ENCODE data around the gene PLEKHG7. TPM values are rescaled to one million over a fixed set of nuclear protein-coding genes. Genes with fewer than 3 reads are reported as not detected.

PLEKHG7 gene
- total and polyA plus RNA-seq, 4 donors: 0.08 to 0.28 (median 0.13) TPM

DNA sequence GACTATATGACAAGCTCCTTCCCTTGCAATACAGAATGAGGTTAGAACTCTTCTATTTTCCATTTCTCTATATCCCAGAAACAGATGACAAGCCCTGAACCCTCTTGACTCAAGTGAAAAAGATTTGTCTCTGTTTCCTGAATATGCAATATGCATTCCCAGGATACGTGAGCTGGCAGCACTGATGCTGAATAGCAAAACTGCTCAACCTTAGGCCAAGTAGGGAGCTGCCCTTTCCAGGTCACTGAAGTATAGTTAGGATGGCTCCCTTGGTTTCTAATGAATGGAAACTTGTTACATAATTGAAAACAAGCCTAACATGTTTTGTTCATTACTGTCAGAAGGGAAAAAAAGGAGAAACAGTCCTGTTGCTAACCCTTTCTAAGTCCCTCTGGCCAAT is 47.9 kb upstream of the PLEKHG7 start (continued):
- TF ChIP-seq, protein P1, sequence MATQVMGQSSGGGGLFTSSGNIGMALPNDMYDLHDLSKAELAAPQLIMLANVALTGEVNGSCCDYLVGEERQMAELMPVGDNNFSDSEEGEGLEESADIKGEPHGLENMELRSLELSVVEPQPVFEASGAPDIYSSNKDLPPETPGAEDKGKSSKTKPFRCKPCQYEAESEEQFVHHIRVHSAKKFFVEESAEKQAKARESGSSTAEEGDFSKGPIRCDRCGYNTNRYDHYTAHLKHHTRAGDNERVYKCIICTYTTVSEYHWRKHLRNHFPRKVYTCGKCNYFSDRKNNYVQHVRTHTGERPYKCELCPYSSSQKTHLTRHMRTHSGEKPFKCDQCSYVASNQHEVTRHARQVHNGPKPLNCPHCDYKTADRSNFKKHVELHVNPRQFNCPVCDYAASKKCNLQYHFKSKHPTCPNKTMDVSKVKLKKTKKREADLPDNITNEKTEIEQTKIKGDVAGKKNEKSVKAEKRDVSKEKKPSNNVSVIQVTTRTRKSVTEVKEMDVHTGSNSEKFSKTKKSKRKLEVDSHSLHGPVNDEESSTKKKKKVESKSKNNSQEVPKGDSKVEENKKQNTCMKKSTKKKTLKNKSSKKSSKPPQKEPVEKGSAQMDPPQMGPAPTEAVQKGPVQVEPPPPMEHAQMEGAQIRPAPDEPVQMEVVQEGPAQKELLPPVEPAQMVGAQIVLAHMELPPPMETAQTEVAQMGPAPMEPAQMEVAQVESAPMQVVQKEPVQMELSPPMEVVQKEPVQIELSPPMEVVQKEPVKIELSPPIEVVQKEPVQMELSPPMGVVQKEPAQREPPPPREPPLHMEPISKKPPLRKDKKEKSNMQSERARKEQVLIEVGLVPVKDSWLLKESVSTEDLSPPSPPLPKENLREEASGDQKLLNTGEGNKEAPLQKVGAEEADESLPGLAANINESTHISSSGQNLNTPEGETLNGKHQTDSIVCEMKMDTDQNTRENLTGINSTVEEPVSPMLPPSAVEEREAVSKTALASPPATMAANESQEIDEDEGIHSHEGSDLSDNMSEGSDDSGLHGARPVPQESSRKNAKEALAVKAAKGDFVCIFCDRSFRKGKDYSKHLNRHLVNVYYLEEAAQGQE (IDR thresholded peaks at IDR 0.05): no peak
- TF ChIP-seq HNF4A (conservative IDR thresholded peaks at IDR 0.05): no peak

DNA sequence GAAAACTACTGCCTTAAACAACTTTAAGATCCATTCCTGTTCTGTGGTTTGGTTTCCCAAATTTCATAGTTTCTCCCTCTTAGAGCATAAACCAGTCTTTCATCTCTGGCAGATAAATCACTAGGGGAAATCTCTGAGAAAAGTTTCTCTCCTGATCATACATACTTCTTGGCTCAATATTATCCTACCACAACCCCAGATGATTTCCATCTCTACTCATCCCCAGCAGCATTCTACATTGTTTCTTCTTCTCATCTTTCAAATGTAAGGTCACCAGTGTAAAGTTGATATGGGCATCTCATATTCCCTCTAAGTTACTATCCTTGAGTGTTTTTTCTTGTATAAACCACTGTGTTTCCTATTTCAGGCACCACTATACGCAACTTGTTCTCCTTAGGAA is 45.9 kb upstream of the PLEKHG7 start:
- H3K27me3 ChIP-seq (ENCODE audit: control insufficient read depth in 4 of 4, insufficient read depth in 4 of 4, low read length in 3 of 4): no peaks in the 10 kb centered on the region
- no peaks in the 10 kb centered on the region for H3K4me1 ChIP-seq (ENCODE audit: control insufficient read depth in 4 of 4, insufficient read depth in 4 of 4, low read length in 3 of 4)
- no peak overlapping the region for H3K27ac ChIP-seq (ENCODE audit: low read depth in 1 of 2, low read length in 2 of 2)
- no peak overlapping the region for H3K9ac ChIP-seq (ENCODE audit: low read depth in 1 of 2, low read length in 2 of 2)
- peaks cover 0 to 1% (median 0%) of the 10 kb centered on the region in 4 donors for H3K9me3 ChIP-seq (ENCODE audit: control insufficient read depth in 4 of 4, low read length in 3 of 4)
- no peak overlapping the region for H3K4me3 ChIP-seq (ENCODE audit: low read depth in 1 of 3, low read length in 3 of 3)
- WGBS: 98% methylated on average over 1 of the region's 1 CpG
- no peak for DNase-seq (ENCODE audit: low spot score)
- TF ChIP-seq, protein P2, sequence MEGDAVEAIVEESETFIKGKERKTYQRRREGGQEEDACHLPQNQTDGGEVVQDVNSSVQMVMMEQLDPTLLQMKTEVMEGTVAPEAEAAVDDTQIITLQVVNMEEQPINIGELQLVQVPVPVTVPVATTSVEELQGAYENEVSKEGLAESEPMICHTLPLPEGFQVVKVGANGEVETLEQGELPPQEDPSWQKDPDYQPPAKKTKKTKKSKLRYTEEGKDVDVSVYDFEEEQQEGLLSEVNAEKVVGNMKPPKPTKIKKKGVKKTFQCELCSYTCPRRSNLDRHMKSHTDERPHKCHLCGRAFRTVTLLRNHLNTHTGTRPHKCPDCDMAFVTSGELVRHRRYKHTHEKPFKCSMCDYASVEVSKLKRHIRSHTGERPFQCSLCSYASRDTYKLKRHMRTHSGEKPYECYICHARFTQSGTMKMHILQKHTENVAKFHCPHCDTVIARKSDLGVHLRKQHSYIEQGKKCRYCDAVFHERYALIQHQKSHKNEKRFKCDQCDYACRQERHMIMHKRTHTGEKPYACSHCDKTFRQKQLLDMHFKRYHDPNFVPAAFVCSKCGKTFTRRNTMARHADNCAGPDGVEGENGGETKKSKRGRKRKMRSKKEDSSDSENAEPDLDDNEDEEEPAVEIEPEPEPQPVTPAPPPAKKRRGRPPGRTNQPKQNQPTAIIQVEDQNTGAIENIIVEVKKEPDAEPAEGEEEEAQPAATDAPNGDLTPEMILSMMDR (IDR thresholded peaks at IDR 0.05; ENCODE audit: low read depth, low read length, missing input control): no peak
- TF ChIP-seq NR2F2 (IDR thresholded peaks at IDR 0.05) (no peak), RAD21 (IDR thresholded peaks at IDR 0.05) (no peak), HNF4A (conservative IDR thresholded peaks at IDR 0.05) (no peak), TAF1 (conservative IDR thresholded peaks at IDR 0.05) (no peak), JUND (IDR thresholded peaks at IDR 0.05) (no peak), SP1 (IDR thresholded peaks at IDR 0.05) (no peak), HNF4G (IDR thresholded peaks at IDR 0.05) (no peak), FOXA2 (IDR thresholded peaks at IDR 0.05) (no peak)
- TF ChIP-seq, protein P1 (IDR thresholded peaks at IDR 0.05): no peak
- TF ChIP-seq, protein P3, sequence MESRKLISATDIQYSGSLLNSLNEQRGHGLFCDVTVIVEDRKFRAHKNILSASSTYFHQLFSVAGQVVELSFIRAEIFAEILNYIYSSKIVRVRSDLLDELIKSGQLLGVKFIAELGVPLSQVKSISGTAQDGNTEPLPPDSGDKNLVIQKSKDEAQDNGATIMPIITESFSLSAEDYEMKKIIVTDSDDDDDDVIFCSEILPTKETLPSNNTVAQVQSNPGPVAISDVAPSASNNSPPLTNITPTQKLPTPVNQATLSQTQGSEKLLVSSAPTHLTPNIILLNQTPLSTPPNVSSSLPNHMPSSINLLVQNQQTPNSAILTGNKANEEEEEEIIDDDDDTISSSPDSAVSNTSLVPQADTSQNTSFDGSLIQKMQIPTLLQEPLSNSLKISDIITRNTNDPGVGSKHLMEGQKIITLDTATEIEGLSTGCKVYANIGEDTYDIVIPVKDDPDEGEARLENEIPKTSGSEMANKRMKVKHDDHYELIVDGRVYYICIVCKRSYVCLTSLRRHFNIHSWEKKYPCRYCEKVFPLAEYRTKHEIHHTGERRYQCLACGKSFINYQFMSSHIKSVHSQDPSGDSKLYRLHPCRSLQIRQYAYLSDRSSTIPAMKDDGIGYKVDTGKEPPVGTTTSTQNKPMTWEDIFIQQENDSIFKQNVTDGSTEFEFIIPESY (IDR thresholded peaks at IDR 0.05): no peak
- H3K36me3 ChIP-seq (ENCODE audit: control insufficient read depth in 4 of 4, insufficient read depth in 3 of 4, low read depth in 1 of 4, low read length in 3 of 4): no peaks in the 10 kb centered on the region
